GM23338 (cell line): ENCODE measurements around the gene HKDC1. TPM values are rescaled to one million over a fixed set of nuclear protein-coding genes. Genes with fewer than 3 reads are reported as not detected.

Experiments
- ATAC-seq: fragments of 200-7000 bp; cut with Tn5 transposase; 3 replicates; pipeline ENCODE4 v1.9.1; 2020
- DNase-seq: peaks from one replicate; pipeline ENCODE4 v3.0.0-alpha.2; 2015; ENCODE audit warnings: low spot score
- H2AFZ ChIP-seq: fragments of 200-600 bp; sonication (generic); 2 replicates; pipeline ENCODE4 v1.8.0; 2016; ENCODE audit warnings: antibody characterized with exemption, mild to moderate bottlenecking, moderate library complexity
- H3F3A ChIP-seq: fragments of 200-600 bp; sonication (generic); replicated peaks from 2 replicates; pipeline ENCODE4 v1.8.0; 2017; ENCODE audit warnings: antibody characterized with exemption, mixed run types, low read depth
- H3K27ac ChIP-seq: fragments of 200-600 bp; sonication (generic); 2 replicates; pipeline ENCODE4 v1.6.1; 2016; ENCODE audit warnings: low read depth
- H3K27me3 ChIP-seq: fragments of 200-600 bp; sonication (generic); 2 replicates; pipeline ENCODE4 v1.8.0; 2016; ENCODE audit warnings: mild to moderate bottlenecking, mixed run types, moderate library complexity; ENCODE audit not compliant: insufficient read depth
- H3K36me3 ChIP-seq: fragments of 200-600 bp; sonication (generic); 2 replicates; pipeline ENCODE4 v1.8.0; 2016; ENCODE audit warnings: mild to moderate bottlenecking; ENCODE audit not compliant: insufficient read depth
- H3K4me1 ChIP-seq: fragments of 200-600 bp; sonication (generic); 2 replicates; pipeline ENCODE4 v1.8.0; 2016; ENCODE audit warnings: mild to moderate bottlenecking, moderate library complexity; ENCODE audit not compliant: insufficient read depth
- H3K4me2 ChIP-seq: fragments of 200-600 bp; sonication (generic); 2 replicates; pipeline ENCODE4 v1.7.1; 2017; ENCODE audit warnings: mixed run types
- H3K4me3 ChIP-seq: fragments of 200-600 bp; sonication (generic); 2 replicates; pipeline ENCODE4 v1.6.1; 2016; ENCODE audit warnings: mixed run types
- H3K79me2 ChIP-seq: fragments of 200-600 bp; sonication (generic); replicated peaks from 2 replicates; pipeline ENCODE4 v1.8.0; 2017; ENCODE audit warnings: mild to moderate bottlenecking; ENCODE audit not compliant: insufficient read depth
- H3K9me2 ChIP-seq: fragments of 200-600 bp; sonication (generic); 2 replicates; pipeline ENCODE4 v1.8.0; 2017; ENCODE audit not compliant: insufficient read depth
- H4K20me1 ChIP-seq: fragments of 200-600 bp; sonication (generic); replicated peaks from 2 replicates; pipeline ENCODE4 v1.8.0; 2017; ENCODE audit warnings: mild to moderate bottlenecking; ENCODE audit not compliant: insufficient read depth
- H3K27ac Mint-ChIP-seq: 2 replicates; pipeline ENCODE4 v1.8.0; 2020; ENCODE audit warnings: inconsistent platforms, mild to moderate bottlenecking, moderate library complexity, mixed read lengths
- H3K27me3 Mint-ChIP-seq: 3 replicates; pipeline ENCODE4 v1.8.0; 2022; ENCODE audit warnings: low read depth, mild to moderate bottlenecking, moderate library complexity, mixed read lengths, inconsistent platforms; ENCODE audit not compliant: insufficient read depth, poor library complexity
- H3K36me3 Mint-ChIP-seq: 3 replicates; pipeline ENCODE4 v1.8.0; 2021; ENCODE audit warnings: low read depth, mild to moderate bottlenecking, inconsistent platforms, moderate library complexity, mixed read lengths
- H3K4me1 Mint-ChIP-seq: 3 replicates; pipeline ENCODE4 v1.8.0; 2020; ENCODE audit warnings: mild to moderate bottlenecking, inconsistent platforms, mixed read lengths
- H3K4me3 Mint-ChIP-seq: 3 replicates; pipeline ENCODE4 v1.8.0; 2021; ENCODE audit warnings: moderate library complexity, mild to moderate bottlenecking, inconsistent platforms, mixed read lengths
- H3K9me3 Mint-ChIP-seq: 3 replicates; pipeline ENCODE4 v1.8.0; 2020; ENCODE audit warnings: moderate library complexity, mild to moderate bottlenecking, inconsistent platforms, mixed read lengths
- CREB1 ChIP-seq: fragments of 250-450 bp; sonication (Bioruptor Pico); IDR thresholded peaks from 2 replicates; pipeline ENCODE4 v1.5.0; 2020; ENCODE audit warnings: low read depth, mild to moderate bottlenecking, moderate library complexity
- EZH2 ChIP-seq: fragments of 200-600 bp; sonication (generic); IDR thresholded peaks from one replicate; pipeline ENCODE4 v1.8.0; 2017; ENCODE audit warnings: antibody characterized with exemption, mild to moderate bottlenecking, low read depth; ENCODE audit not compliant: unreplicated experiment
- EZH2phosphoT487 ChIP-seq: fragments of 200-600 bp; sonication (generic); IDR thresholded peaks from one replicate; pipeline ENCODE4 v1.8.1; 2018; ENCODE audit warnings: antibody characterized with exemption; ENCODE audit not compliant: unreplicated experiment
- JUNB ChIP-seq: IDR thresholded peaks from one replicate; pipeline ENCODE4 v1.6.1; 2016; ENCODE audit warnings: antibody characterized with exemption; ENCODE audit not compliant: unreplicated experiment
- NANOG ChIP-seq: IDR thresholded peaks from 2 replicates; pipeline ENCODE4 v1.6.1; 2016; ENCODE audit warnings: antibody characterized with exemption, borderline replicate concordance
- POLR2AphosphoS5 ChIP-seq: IDR thresholded peaks from 2 replicates; pipeline ENCODE4 v1.6.1; 2016; ENCODE audit warnings: antibody characterized with exemption, low read depth
- REST ChIP-seq: IDR thresholded peaks from one replicate; pipeline ENCODE4 v1.6.1; 2018; ENCODE audit warnings: antibody characterized with exemption; ENCODE audit not compliant: unreplicated experiment
- STAT1 ChIP-seq: IDR thresholded peaks from one replicate; pipeline ENCODE4 v1.6.1; 2016; ENCODE audit warnings: antibody characterized with exemption; ENCODE audit not compliant: unreplicated experiment
- ZNF114 ChIP-seq: fragments of 250-450 bp; sonication (Bioruptor Pico); IDR thresholded peaks from 2 replicates; pipeline ENCODE4 v1.5.0; 2020; ENCODE audit warnings: mild to moderate bottlenecking, moderate library complexity
- ZNF331 ChIP-seq: fragments of 250-450 bp; sonication (Bioruptor Pico); IDR thresholded peaks from 2 replicates; pipeline ENCODE4 v1.5.0; 2020; ENCODE audit warnings: low read depth, mild to moderate bottlenecking, moderate library complexity
- ZNF462 ChIP-seq: fragments of 250-450 bp; sonication (Bioruptor Pico); IDR thresholded peaks from 2 replicates; pipeline ENCODE4 v1.5.0; 2020; ENCODE audit warnings: mild to moderate bottlenecking, moderate library complexity
- polyA plus RNA-seq: library from polyadenylated mRNA; unstranded; fragments of >200 nt; fragmentation: Nextera tagmentation; extraction: Ambion mirVana; gene quantifications from 2 replicates; pipeline ENCODE4 v1.2.1, GENCODE V29; 2016
- total RNA-seq: library from RNA; depleted of rRNA; stranded (reverse); fragments of >200 nt; shearing (Covaris generic); gene quantifications from 2 replicates; pipeline ENCODE4 v1.2.3, GENCODE V29; 2014
- TF ChIP-seq, protein P1 (sequence below), 2 experiments: fragments of 200-600 bp in 1 of 2; sonication (generic) in 1 of 2; conservative IDR thresholded peaks; 2 replicates each; pipeline versions ENCODE4 v1.5.1 to v1.6.1; 2016 to 2017; ENCODE audit warnings: antibody characterized with exemption in 2 of 2, low read depth in 2 of 2, mild to moderate bottlenecking in 2 of 2, moderate library complexity in 1 of 2
- TF ChIP-seq, protein P2 (sequence below): IDR thresholded peaks from 2 replicates; pipeline ENCODE4 v1.6.1; 2016; ENCODE audit warnings: antibody characterized with exemption

Gene HKDC1
- total and polyA plus RNA-seq, 2 experiments from 2014 or later: 0.03 TPM; not detected in 1

- Histone ChIP-seq H3K4me3 (no peak overlapping the region), H3K27me3 (no peaks in the 10 kb centered on the region), H3F3A (peaks cover 14% of the 10 kb centered on the region), H3K4me1 (peaks cover 41% of the 10 kb centered on the region), H3K36me3 (no peaks in the 10 kb centered on the region), H3K27ac (no peak overlapping the region), H3K79me2 (no peaks in the 10 kb centered on the region), H3K9me2 (no peaks in the 10 kb centered on the region), H2AFZ (no peak overlapping the region), H4K20me1 (no peaks in the 10 kb centered on the region), H3K4me2 (peak overlapping the region; percentile 27; the same call in 1 of the 2 replicates)
- no peak; the same call in 2 of the 3 replicates for ATAC-seq
- H3K27ac Mint-ChIP-seq: no peak overlapping the region
- TF ChIP-seq ZNF462 (CRISPR knock-in tag) (no peak), EZH2 (no peak), ZNF331 (CRISPR knock-in tag) (no peak), EZH2phosphoT487 (no peak), CREB1 (CRISPR knock-in tag) (no peak), NANOG (no peak), ZNF114 (no peak), REST (no peak), POLR2AphosphoS5 (no peak), JUNB (no peak), STAT1 (no peak)
- TF ChIP-seq, protein P1, sequence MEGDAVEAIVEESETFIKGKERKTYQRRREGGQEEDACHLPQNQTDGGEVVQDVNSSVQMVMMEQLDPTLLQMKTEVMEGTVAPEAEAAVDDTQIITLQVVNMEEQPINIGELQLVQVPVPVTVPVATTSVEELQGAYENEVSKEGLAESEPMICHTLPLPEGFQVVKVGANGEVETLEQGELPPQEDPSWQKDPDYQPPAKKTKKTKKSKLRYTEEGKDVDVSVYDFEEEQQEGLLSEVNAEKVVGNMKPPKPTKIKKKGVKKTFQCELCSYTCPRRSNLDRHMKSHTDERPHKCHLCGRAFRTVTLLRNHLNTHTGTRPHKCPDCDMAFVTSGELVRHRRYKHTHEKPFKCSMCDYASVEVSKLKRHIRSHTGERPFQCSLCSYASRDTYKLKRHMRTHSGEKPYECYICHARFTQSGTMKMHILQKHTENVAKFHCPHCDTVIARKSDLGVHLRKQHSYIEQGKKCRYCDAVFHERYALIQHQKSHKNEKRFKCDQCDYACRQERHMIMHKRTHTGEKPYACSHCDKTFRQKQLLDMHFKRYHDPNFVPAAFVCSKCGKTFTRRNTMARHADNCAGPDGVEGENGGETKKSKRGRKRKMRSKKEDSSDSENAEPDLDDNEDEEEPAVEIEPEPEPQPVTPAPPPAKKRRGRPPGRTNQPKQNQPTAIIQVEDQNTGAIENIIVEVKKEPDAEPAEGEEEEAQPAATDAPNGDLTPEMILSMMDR (conservative IDR thresholded peaks at IDR 0.05; ENCODE audit: low read depth in 2 of 2): no peak
- TF ChIP-seq, protein P2, sequence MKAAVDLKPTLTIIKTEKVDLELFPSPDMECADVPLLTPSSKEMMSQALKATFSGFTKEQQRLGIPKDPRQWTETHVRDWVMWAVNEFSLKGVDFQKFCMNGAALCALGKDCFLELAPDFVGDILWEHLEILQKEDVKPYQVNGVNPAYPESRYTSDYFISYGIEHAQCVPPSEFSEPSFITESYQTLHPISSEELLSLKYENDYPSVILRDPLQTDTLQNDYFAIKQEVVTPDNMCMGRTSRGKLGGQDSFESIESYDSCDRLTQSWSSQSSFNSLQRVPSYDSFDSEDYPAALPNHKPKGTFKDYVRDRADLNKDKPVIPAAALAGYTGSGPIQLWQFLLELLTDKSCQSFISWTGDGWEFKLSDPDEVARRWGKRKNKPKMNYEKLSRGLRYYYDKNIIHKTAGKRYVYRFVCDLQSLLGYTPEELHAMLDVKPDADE: no peak
- peaks cover 35% of the 10 kb centered on the region for H3K4me1 Mint-ChIP-seq
- peaks cover 7% of the 10 kb centered on the region; the same call in 2 of the 3 replicates for H3K9me3 Mint-ChIP-seq
- H3K27me3 Mint-ChIP-seq: peaks cover 10% of the 10 kb centered on the region
- DNase-seq: peak; percentile 29
- H3K36me3 Mint-ChIP-seq: peaks cover 7% of the 10 kb centered on the region; the same call in 1 of the 3 replicates
- no peak overlapping the region for H3K4me3 Mint-ChIP-seq
Observed at GRCh38 chr10:69312528-69312927, 92.4 kb downstream of the HKDC1 start.
